Activated CD4-positive, alpha-beta T cell treated with anti-CD3 and anti-CD28 coated beads for 36 hours (primary cell): ENCODE data around the gene PRKAG2. TPM values are rescaled to one million over a fixed set of nuclear protein-coding genes. Genes with fewer than 3 reads are reported as not detected.

Experiments
- ATAC-seq: fragments of 200-7000 bp; cut with Tn5 transposase; one replicate; pipeline ENCODE4 v1.10.0; 2021; ENCODE audit warnings: mild to moderate bottlenecking, moderate library complexity
- CTCF ChIA-PET: fragments of 350-600 bp; sonication (Branson Sonifier 250); formaldehyde crosslinking; loops from one replicate; lab custom pipeline; 2021; ENCODE audit warnings: antibody characterized with exemption; lab: Charles Lee
- POLR2A ChIA-PET: fragments of 350-600 bp; sonication (Branson Sonifier 250); formaldehyde crosslinking; loops from one replicate; lab custom pipeline; 2021; ENCODE audit warnings: antibody characterized with exemption, inconsistent platforms; lab: Charles Lee
- DNase-seq: peaks from one replicate; pipeline ENCODE4 v3.0.0-alpha.2; 2020
- H3K27ac Mint-ChIP-seq: one replicate; pipeline ENCODE4 v1.8.0; 2021; ENCODE audit warnings: mixed read lengths
- H3K27me3 Mint-ChIP-seq: one replicate; pipeline ENCODE4 v1.8.0; 2021; ENCODE audit warnings: mixed read lengths
- H3K36me3 Mint-ChIP-seq: one replicate; pipeline ENCODE4 v1.8.0; 2021; ENCODE audit warnings: low read depth, mixed read lengths
- H3K4me1 Mint-ChIP-seq: one replicate; pipeline ENCODE4 v1.8.0; 2021; ENCODE audit warnings: mixed read lengths
- H3K4me3 Mint-ChIP-seq: one replicate; pipeline ENCODE4 v1.8.0; 2021; ENCODE audit warnings: mild to moderate bottlenecking, moderate library complexity, mixed read lengths
- H3K9me3 Mint-ChIP-seq: one replicate; pipeline ENCODE4 v1.8.0; 2021; ENCODE audit warnings: low read depth, mixed read lengths
- intact Hi-C, 2 experiments: fragments of 100-400 bp; cut with DNase I in 1 of 2; cut with micrococcal nuclease in 1 of 2; formaldehyde crosslinking; loops; one replicate each; pipeline versions ENCODE4 v1.14.2 to v1.15.1; 2022 to 2024; cut with DNase I, micrococcal nuclease
- total RNA-seq, 2 experiments: library from RNA; stranded (reverse); gene quantifications; one replicate each; pipeline ENCODE4 v1.2.3, GENCODE V29; 2021

The PRKAG2 gene
- total RNA-seq, 2 experiments from 2014 or later = 19.6 to 21.5 TPM

DNA sequence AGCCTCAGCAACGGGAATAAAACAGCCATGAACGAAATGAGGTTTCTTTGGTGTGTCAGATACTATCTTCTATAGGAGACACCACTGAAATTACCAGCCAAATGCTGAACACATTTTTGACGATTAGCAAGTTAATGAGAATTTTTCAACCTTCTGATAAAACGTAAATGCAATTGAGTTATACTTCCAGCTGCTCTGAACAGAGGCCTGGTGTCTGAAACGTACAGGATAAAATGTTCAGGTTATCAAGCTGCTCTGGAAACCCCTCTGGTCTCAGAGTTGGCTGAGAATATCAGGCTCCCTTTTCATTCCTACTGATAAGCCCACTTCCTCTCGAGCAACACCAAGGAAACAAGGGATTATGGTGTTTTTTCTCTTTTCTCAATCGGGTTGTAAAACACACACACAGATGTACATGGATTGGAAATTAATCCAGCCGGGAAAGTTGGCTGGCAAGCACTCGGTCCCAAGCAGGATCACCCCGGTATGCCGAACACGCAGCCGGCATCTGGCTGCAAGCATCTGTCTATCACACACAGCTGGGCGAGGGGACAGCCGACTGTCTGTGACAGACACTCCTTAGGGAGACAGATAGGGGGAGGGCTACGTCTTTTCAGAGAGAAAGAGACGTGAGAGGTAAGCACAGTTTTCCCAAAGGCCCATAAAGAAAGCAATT is 171.8 kb downstream of the PRKAG2 start:
- DNase-seq (no peak), ATAC-seq (no peak)
- Mint-ChIP-seq H3K36me3 (peaks cover 6% of the 10 kb centered on the region), H3K27ac (no peak overlapping the region), H3K4me1 (peaks cover 8% of the 10 kb centered on the region), H3K27me3 (no peaks in the 10 kb centered on the region), H3K4me3 (no peak overlapping the region), H3K9me3 (no peaks in the 10 kb centered on the region)
- CTCF ChIA-PET = interaction anchor here (0.6 to 0.7 kb wide), 3 partner anchors 25 to 164 kb away, joined by 3 to 4 read pairs (median 3); no protein-coding TSS in a partner anchor
- intact Hi-C loops = loop anchor here in 1 of 2 experiments (2.0 kb wide), 1 partner anchor 72 kb away; no protein-coding TSS in a partner anchor
- POLR2A ChIA-PET = no interaction called here

DNA sequence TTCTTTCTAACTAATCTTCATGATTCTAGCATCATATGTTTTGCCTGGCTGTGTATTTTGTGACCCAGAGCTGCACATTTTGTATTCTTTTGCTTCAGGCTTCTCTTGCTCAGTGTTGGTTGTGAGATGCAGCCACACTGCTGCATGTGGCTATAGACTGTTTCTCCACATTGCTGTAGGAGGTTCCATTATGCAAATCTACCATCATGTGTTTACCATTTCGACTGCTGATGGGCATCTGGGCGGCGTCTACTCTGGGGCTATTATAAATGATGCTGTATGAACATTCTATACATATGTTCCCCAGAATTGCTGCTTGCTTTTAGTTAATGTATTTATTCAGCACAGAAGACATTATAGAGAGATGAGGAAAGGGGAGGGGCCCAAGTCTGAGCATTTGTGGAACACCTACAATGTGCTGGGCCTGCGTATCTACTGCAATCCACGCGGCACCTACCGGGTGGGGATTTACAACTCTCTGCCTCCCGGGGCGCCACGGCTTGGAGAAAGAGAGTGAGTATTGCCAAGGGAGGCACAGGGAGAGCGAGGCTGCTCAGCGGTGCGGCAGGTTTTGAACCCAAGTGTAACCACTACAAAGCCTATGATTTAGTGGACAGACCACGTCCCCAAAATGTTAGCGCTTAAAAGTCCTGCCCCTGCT is 172.5 kb downstream of the PRKAG2 start:
- no peak for DNase-seq
- CTCF ChIA-PET = interaction anchor here (0.7 kb wide), 1 partner anchor 25 kb away, joined by 4 read pairs; no protein-coding TSS in a partner anchor

DNA sequence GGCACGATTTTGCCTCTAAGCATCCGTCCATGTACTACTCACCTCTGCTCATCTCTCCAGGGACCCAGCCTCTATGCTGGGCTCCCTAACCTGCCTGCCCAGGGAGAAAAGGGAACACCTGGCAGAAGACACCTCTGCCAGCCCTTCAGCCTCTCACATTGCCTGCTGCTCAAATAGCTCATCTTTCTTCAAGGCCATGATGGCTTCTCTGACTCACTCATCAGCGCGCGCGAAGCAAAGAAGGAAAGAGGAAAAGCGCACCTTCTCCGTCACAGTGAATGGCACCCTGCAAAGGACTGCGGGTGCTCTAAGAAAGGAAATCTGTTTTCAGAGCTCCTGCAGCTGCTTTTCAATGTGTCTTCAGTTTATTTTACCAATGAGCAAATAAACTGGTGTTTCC is 174.0 kb downstream of the PRKAG2 start:
- intact Hi-C loops = no loop called here
- DNase-seq = no peak
- POLR2A ChIA-PET = no interaction called here
- no peaks in the 10 kb centered on the region for H3K27me3 Mint-ChIP-seq
- no peaks in the 10 kb centered on the region for H3K36me3 Mint-ChIP-seq
- no peak overlapping the region for H3K4me3 Mint-ChIP-seq
- no peak overlapping the region for H3K27ac Mint-ChIP-seq
- ATAC-seq = no peak
- no peaks in the 10 kb centered on the region for H3K9me3 Mint-ChIP-seq
- peaks cover 8% of the 10 kb centered on the region for H3K4me1 Mint-ChIP-seq
- CTCF ChIA-PET = no interaction called here

More for the DNA sequence above, 172.5 kb downstream of the PRKAG2 start:
- Mint-ChIP-seq H3K36me3 (peaks cover 2% of the 10 kb centered on the region), H3K4me1 (peaks cover 8% of the 10 kb centered on the region), H3K4me3 (no peak overlapping the region), H3K9me3 (no peaks in the 10 kb centered on the region), H3K27me3 (no peaks in the 10 kb centered on the region), H3K27ac (no peak overlapping the region)
- ATAC-seq = no peak
- POLR2A ChIA-PET = no interaction called here
- intact Hi-C loops = loop anchor here in 1 of 2 experiments (2.0 kb wide), 1 partner anchor 72 kb away; no protein-coding TSS in a partner anchor

DNA sequence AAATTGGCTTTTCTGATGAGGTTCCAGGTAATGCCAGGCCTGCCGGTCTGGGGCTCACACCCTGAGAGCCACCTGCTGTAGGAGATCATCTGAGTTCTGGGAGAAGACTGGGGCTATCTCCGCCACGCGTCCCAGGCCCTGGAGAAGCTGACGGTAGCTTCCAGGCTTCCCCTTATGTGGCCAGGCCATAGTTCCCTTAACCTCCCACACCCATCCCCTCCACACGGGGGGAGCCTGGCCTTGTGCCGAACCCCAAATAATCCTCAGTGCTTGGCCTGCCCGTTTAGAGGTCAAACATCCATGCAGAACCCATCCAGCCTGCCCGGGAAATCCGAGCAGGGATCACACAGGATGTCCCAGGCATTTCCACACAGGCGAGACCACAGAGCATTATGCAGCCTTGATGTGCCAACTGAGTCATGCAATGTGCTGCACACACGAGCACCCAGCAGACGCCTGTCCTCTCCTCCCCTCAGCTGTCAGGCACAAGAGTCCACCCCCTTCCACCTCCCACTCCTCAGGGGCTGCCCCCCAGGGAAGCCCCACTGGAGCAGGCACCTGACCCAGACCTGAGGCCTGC is 176.2 kb downstream of the PRKAG2 start:
- Mint-ChIP-seq H3K4me3 (no peak overlapping the region), H3K4me1 (peaks cover 2% of the 10 kb centered on the region), H3K27me3 (no peaks in the 10 kb centered on the region), H3K9me3 (no peaks in the 10 kb centered on the region), H3K36me3 (no peaks in the 10 kb centered on the region), H3K27ac (no peak overlapping the region)
- ATAC-seq (no peak), DNase-seq (no peak)
- CTCF ChIA-PET = no interaction called here
- intact Hi-C loops = no loop called here
- POLR2A ChIA-PET = no interaction called here

DNA sequence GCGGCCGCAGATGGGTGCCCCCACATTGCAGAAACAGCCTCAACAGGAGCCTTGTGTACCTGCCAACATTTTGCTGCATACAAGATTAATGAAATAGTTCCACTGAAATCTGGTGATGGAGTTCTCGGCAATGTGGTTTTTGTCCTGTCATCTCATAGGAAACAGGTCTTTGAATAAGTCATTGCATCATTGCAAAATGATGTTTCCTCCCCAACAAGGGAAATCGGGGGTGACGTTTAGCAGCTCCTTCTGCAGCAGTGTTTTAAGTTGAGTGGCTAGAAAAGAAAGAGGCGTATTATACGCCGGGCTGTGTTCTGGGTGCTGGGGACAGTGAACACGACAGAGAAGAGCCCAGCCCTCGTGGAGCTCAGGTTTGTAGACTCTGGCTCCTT is 177.0 kb downstream of the PRKAG2 start:
- intact Hi-C loops = no loop called here
- ATAC-seq (no peak), DNase-seq (no peak)
- Mint-ChIP-seq H3K4me1 (no peaks in the 10 kb centered on the region), H3K4me3 (no peak overlapping the region), H3K27me3 (no peaks in the 10 kb centered on the region), H3K36me3 (no peaks in the 10 kb centered on the region), H3K9me3 (no peaks in the 10 kb centered on the region), H3K27ac (no peak overlapping the region)
- ChIA-PET POLR2A (no interaction called here), CTCF (no interaction called here)

DNA sequence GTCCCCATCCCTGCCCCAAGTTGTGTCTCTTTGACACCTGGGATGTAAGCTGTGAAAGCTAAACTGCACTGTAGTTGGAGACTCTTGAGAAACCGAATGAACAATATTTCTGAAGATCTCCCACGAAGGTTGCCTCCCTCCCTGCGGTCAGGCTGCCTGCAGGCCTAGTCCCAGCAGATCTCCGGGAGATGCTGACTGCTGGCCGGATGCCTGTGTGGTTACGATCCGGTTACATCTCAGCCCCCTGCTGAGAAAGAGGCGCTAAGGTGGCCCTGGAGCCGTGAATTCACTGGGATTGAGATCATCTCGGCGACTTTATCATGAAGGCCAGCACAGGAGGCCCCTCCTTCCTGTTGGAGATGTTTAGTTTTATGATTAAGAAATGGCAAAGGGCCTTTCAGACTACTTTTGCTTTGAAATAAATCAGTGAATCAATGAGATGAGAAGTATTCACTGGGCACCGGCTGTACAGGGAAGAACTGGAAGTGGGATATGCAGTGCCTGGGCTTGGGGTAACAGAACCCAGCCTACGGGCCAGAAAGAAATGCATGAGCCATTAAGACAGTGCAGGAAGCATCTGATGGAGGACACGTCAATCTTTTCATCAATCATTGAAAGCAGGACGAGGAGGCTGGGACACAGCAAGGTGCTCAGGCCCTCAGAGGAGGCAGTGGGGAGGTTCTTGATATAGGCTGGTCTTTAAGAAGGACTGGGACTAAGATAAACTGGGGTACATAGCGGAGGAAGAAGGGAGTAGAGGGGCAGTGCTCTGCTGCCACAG is 177.6 kb downstream of the PRKAG2 start:
- POLR2A ChIA-PET = no interaction called here
- H3K36me3 Mint-ChIP-seq = no peaks in the 10 kb centered on the region

DNA sequence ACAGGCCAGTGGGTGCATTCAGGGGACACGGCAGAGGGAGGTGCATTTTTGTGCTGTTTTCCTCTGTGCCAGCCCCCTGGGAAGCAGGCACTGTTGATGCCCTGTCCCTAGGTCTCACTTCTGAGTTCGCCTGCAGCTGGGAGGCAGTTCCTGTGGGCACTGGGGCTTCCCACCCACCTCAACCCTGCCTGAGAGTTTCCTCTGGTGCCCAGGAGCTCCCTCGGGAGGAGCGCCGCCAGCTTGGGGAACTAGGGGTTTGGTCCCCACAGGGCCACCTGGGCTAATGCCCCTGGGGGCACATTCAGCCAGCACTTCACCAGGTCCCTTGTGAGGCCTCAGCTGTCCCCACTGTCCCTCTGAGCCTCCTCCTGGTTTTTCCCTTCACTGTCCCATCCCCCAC is 179.0 kb downstream of the PRKAG2 start:
- ATAC-seq = no peak
- H3K9me3 Mint-ChIP-seq = no peaks in the 10 kb centered on the region
- no peak for DNase-seq
- intact Hi-C loops = no loop called here
- ChIA-PET POLR2A (no interaction called here), CTCF (interaction anchor here (1.0 kb wide), 1 partner anchor 232 kb away, joined by 3 read pairs; no protein-coding TSS in a partner anchor)
- H3K36me3 Mint-ChIP-seq = no peaks in the 10 kb centered on the region
- H3K4me3 Mint-ChIP-seq = no peak overlapping the region
- H3K4me1 Mint-ChIP-seq = no peaks in the 10 kb centered on the region
- H3K27me3 Mint-ChIP-seq = no peaks in the 10 kb centered on the region
- no peak overlapping the region for H3K27ac Mint-ChIP-seq

More for the DNA sequence above, 177.6 kb downstream of the PRKAG2 start:
- DNase-seq (no peak), ATAC-seq (no peak)
- H3K4me3 Mint-ChIP-seq = no peak overlapping the region
- no peaks in the 10 kb centered on the region for H3K27me3 Mint-ChIP-seq
- no peaks in the 10 kb centered on the region for H3K4me1 Mint-ChIP-seq
- no peak overlapping the region for H3K27ac Mint-ChIP-seq
- no peaks in the 10 kb centered on the region for H3K9me3 Mint-ChIP-seq
- intact Hi-C loops = no loop called here
- CTCF ChIA-PET = no interaction called here

DNA sequence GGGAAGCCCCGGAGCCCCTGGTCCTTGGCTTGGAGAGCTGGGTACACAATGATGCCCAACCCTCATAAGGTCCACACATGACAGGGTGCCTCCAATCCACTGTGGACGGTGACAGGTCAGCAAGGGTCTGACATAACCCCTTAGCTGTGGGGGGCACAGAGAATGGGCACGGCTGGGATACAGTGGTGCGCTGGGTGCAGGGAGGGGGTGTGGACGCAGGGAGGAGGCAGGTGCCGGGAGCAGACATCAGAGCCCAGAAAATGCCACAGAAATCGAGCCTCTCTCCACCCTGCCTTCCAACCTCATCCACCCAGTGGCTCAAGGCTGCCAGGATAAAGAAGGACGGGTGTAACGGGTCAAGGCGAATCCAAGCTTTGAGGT is 179.4 kb downstream of the PRKAG2 start:
- Mint-ChIP-seq H3K27ac (no peak overlapping the region), H3K4me3 (no peak overlapping the region), H3K36me3 (no peaks in the 10 kb centered on the region), H3K4me1 (no peaks in the 10 kb centered on the region), H3K9me3 (no peaks in the 10 kb centered on the region), H3K27me3 (no peaks in the 10 kb centered on the region)
- DNase-seq (no peak), ATAC-seq (no peak)
- ChIA-PET CTCF (interaction anchor here (1.0 kb wide), 1 partner anchor 231 kb away, joined by 3 read pairs; no protein-coding TSS in a partner anchor), POLR2A (no interaction called here)
- intact Hi-C loops = no loop called here

DNA sequence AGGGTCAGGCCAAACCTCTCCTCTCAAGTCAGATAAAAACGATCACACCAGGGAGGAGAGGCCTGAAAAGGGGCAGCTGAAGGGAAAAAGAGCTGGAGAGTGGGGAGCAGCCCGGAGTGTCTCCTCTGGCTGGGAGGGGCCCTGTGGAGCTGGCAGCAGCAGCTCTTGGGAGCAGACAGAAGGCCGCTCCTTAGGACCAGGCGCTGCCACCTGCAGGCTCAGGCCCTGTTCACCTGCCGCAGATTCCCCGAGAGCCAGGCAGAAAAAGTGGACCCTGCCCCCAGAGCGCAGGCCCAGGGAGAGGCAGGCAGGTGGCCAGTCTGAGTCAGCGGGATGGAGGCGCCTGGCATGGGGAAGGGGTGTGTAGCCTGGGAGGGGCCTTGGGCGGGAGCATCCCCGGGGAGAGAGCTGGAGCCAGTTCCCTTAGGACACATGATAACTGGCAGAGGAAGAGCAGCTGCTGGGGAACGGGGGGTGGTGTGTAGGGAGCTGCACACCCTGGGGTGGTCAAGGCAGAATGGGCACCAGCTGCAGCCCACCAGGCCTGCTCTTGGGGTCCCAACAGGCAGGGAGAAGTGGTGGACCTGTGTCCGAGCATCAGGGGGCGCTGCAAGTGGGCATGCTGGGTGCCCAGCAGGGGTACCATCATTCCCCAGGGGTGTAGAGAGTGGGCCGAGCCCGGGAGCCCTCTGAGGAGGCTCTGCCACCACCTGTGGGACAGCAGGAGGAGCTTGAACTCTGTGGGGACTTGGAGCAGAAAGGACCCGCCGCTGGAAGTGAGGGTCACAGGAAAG is 180.0 kb downstream of the PRKAG2 start:
- Mint-ChIP-seq H3K4me3 (no peak overlapping the region), H3K9me3 (no peaks in the 10 kb centered on the region), H3K36me3 (no peaks in the 10 kb centered on the region), H3K27me3 (no peaks in the 10 kb centered on the region), H3K4me1 (no peaks in the 10 kb centered on the region), H3K27ac (no peak overlapping the region)
- DNase-seq (no peak), ATAC-seq (no peak)
- ChIA-PET CTCF (interaction anchor here (1.0 kb wide), 1 partner anchor 231 kb away, joined by 3 read pairs; no protein-coding TSS in a partner anchor), POLR2A (no interaction called here)
- intact Hi-C loops = no loop called here

DNA sequence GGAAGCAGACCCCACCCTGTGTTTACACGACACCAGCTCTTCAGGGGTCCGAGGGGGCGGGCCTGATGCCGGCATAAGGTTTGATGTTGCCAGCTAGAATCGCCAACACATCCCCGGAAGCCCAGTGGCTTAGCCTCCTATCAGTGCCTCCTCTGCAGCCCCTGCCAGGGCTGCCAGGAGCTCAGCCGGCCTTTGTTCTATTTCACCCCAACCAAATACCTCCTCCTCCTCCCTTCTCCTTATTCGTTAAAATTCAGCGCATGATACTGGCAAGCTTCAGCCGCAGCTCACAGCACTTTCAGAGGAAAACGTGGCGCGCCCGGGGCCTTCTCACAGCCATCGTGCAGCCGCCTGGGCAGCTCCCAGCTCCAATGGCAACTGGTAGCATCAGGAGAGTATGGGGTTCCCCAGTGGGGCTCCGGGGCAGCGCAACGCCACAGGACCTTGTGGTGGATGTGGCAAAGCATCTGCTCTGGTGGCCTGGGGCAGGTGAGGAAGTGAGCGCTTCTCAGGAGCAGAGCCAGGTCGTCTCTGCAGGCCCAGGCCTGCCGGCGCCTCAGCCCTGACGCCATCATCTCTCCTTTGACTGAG is 180.9 kb downstream of the PRKAG2 start:
- no peak for ATAC-seq
- POLR2A ChIA-PET = no interaction called here
- H3K36me3 Mint-ChIP-seq = no peaks in the 10 kb centered on the region

More for the DNA sequence above, 180.9 kb downstream of the PRKAG2 start:
- CTCF ChIA-PET = interaction anchor here (0.7 kb wide), 1 partner anchor 23 kb away, joined by 3 read pairs; no protein-coding TSS in a partner anchor
- H3K27ac Mint-ChIP-seq = no peak overlapping the region
- H3K27me3 Mint-ChIP-seq = no peaks in the 10 kb centered on the region
- intact Hi-C loops = no loop called here
- no peaks in the 10 kb centered on the region for H3K4me1 Mint-ChIP-seq
- no peak for DNase-seq
- no peak overlapping the region for H3K4me3 Mint-ChIP-seq
- no peaks in the 10 kb centered on the region for H3K9me3 Mint-ChIP-seq
